Measurements from ENCODE around the gene ULK4.

ULK4 gene

DNA sequence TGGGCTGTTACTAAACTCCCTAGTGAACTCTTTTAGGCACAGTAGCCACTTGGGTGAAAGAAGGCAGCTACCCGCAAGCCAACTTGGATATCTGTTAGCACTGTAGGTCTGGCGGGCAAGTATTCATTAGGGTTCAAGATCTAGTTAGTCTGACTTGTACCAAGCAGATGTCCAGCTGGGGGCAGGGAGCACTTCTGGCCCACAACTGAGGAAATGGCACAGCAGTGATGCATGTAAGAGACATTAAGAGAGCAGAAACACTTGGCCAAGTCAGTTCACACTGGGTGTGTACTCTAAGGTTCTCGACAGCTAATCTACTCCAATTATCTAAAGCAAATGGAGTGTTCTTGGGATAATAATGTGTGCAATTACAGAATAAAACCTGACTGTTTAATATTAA, 630.9 kb downstream of the ULK4 start:
- no peak for DNase-seq

DNA sequence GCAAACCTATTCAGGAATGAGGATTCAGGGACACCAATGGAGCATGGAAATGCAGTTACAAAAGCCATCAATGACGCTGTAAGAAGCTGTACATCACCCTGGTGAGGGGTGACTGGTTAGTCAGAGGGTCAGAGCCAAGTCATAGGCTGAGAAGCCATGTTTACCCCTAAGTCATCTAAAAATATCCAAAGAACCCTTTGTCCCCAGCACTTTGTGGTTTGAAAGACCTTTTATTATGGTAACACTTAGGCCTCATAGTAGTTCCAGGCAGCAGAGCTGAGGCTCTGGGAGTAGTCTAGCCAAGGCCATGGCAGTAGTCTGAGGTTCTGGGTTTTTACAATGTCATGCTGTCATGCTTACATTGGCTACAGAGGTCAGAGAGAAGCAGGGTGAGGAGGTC, 631.4 kb downstream of the ULK4 start:
- DNase-seq, result no peak

DNA sequence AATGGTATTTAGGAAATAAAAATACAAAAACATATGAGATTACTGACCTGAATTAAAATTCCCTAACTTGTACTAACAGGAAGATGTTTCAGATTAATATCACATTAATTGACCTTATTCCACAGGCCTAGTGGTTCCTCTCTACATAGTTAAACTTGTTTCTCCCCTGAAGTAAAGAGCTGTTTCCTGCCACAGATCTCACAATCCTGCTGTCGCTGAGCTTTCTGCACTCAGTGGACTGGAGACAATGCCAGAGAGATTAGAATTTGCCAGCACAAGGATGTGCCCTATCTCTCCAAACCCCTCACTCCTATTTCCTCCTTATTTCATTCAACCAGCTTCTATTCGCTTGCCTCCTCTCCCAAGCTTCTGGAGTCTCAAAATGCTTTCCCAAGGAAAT, 632.0 kb downstream of the ULK4 start:
- DNase-seq, result no peak

DNA sequence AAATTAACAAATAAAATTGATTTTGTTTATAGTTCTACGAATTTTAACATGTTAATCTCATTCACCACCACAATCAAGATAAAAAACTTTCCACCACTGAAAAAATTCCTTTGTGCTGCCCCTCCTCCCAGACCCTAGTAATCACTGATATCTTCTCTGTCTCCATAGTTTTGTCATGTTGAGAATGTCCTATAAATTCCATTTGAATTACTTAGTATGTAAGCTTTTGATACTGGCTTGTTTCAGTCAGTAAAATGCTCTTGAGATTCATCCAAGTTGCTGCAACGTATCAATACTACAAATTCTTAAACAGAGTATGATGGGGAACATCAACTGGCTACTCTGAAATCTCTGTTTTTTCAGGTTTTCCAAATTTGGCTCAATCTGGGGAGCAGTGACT, 633.0 kb downstream of the ULK4 start:
- DNase-seq, result no peak

DNA sequence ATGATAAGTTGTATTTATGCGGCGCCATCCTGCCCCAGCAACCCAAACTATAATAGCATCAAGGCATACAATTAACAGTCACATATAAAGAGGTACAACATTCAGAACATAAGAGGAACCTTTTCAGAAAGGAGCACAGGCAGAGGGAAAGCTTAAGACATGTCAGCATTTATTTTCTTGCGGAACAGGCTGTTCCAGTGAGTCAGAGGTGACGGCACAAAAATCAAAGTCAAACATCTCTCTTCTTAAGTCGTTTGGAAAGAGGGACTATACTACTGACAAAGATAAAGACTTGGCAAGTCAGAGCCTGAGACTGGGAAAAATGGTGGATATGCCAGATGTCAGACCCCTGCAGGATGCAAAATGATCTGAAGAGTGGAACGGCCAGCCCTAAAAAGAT, 634.2 kb downstream of the ULK4 start:
- DNase-seq, result no peak

DNA sequence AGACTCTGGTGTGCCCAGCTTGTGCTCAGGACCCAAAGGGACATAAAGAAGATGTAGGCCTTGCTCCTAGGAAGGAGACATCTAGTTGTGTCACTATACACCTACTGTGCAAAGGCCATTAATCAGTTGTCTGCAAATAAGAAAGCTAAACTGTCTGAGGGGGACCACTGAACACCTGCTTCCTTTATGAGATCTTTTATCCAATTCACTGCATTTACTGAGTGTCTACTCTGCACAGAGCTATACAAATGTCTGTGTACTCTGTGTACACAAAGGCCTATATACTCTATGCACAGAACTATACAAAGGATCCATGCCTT, 637.8 kb downstream of the ULK4 start:
- DNase-seq, result no peak

DNA sequence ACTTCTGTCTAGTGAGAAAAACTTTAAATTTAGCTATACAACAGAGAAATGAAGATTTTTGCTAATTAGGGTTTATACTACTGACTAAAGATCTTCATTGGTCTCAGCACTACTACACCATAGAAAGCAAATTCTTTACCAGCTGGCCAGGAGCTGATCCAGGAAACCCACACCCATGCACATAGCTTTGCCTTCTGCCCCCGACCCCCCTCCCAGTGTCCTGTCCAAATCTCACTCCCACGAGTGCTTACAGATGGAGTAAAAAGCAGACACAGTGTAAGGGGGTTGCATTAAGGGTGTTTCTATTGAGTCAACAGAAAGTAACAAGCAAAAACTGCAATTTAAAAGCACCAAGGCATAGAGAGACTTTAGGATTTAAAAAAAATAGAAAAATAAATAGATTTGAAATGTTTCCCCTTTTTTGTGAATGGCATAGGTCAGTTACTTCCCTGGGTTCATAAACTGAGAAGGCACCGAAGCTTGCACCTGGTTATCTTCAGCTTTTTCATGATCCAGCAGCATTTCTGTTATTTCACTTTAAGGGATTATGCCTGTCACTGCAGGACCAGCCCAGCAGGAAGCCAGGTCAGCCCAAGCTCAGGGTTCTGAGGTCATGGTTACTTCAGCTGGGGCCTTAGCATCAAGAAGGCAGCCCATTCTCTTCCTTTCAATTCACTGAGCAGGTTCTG, 638.3 kb downstream of the ULK4 start:
- DNase-seq, result no peak

DNA sequence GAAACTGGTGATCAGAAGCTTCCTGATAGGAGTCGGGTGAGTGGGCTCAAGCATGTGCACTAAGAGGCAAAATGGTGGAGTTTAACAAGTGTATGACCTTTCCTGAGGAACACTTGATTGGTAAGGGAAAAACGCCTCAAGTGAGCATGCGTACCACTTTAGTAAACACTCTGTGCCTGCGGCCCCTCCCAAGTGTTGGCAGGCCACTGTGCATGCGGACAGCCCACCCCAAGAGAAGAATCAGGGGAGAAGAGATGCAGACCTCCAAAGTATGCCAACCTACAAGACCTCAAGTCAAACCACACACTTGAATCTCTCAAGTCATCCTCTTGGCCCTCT, 640.3 kb downstream of the ULK4 start:
- no peak for DNase-seq

DNA sequence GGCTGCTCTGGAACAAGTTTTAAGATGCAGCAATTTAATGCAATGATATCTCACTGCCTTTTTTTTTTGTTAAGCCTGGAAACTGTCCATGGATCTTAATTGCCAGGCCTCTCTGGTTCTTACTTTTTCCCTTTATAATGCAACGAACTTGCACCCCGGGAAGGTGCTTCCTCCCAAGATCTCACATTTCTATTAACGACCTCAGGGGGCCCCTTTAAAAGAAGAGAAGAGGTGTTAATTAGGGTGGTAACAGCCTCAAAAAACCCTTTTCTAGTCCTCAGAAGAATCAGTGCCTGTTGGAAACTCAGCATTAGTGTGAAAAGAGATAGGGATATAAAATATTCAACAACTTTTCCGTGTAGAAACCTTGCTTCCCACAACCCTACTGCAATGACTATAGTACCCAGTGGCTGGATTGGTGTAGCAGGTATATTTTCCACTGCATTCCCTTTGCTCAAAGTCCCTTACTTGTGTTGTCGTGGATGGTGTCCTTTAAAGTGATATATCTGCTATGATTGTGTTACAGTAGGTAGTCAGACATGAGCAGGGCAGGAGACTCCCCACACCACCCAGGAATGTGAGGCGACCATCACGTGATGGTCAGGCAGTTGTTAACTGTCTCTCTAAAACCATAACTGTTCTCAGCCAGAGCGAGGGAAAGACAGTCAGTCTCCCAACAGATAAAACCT, 640.8 kb downstream of the ULK4 start:
- DNase-seq, result no peak

DNA sequence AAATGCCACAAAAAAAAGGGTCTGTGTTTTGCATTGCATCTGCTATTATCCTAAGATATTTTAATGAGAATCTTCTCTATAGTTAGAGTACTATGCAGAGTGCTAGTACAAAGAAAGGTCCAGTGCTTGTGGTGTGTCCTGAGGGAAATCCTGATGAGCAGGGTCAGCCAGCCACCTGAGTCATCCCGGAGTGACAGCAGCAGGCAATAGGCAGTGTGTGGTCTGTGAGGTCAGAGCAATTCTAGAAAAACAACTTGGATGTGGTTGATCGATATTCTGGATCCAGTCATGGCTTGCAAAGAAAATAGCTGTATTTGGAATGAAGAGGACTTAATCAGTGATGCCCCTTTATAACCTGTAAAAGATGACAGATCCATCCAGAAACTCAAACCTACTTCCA, 643.4 kb downstream of the ULK4 start:
- no peak for DNase-seq

DNA sequence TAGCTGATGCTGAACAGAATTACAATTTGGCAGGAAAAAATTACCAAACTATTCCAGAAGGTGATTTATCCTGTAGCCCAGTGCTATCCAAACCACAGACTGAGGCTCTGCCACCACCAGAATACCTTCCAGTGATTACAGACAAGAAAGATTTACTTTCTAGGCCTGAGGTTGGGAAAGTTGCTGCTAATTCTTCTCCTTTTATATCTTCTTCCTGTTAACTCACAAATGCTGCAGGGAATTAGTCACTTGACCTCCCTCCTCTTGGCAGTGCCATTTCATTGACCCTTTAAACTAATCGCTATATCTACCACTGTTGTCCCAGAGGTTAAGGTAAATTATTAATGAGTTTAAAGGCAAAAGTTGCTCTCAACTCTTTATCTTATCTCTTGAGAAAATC, 644.2 kb downstream of the ULK4 start:
- DNase-seq, result no peak

DNA sequence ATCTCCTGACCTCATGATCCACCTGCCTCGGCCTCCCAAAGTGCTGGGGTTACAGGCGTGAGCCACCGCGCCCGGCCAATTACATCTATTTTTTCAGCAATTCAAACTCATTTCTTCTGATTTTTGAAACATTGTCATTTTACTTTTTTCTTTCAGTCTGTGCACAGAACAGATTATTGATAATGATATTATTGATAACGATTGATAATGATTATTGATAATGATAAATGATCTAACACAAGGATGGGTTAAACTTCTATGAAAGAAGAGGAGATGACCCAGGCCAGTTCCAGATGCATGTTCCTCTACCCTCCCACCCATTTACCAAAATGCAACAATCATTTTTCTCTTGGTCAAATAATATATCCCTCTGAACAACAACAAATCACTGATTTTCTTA, 644.6 kb downstream of the ULK4 start:
- DNase-seq, result no peak

DNA sequence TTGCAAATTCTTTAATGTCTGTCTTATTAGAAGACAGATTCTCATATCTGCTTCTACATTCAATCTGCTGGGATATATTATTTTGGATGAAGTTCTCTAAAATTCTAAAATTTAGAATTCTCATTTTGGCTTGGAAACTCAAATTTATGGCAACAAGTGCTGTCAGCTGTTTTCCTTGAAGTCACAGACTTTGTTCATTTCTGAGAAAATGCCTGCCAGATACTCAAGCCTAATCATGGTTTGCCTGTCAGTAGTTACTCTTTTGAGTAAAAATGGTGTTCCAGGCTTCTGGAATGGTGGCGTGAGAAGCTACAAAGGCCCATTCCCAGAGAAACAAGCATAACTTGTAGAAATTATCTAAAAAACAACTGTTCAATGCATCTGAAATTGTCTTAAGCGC, 646.8 kb downstream of the ULK4 start:
- no peak for DNase-seq

DNA sequence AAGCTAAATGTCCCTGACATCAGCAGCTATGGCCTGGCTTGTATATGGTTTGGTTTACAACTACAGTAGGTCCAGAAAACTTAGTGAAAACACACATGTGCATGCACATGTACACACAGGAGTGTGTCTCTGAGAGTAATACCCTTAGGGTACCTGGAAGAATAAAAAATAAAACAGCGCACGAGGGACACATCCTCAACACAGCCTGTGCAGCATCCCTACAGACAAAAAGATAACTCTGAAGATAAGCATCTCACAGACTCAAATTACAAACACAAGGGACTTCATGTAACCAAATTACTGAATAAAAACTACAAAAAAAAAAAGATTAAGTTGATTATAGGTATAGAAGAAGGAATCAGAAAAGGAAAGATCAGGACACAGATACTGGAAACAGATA, 653.8 kb downstream of the ULK4 start:
- no peak for DNase-seq

DNA sequence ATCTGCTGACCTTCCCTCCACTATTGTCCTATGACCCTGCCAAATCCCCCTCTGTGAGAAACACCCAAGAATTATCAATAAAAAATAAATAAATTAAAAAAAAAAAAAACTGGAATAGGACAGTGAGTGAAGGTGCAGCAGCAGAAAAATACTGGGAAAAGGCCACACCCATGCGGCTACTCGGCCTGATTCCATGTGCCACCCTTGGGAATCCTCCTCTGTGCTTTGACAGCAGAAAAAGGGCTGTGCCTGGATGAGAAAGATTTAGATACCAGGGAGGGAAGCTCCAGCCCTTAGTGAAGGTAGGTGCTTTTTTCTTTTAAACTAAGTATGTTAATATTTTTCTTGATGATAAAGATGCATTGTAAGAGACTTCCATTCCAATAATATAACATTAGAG, 654.8 kb downstream of the ULK4 start:
- no peak for DNase-seq

DNA sequence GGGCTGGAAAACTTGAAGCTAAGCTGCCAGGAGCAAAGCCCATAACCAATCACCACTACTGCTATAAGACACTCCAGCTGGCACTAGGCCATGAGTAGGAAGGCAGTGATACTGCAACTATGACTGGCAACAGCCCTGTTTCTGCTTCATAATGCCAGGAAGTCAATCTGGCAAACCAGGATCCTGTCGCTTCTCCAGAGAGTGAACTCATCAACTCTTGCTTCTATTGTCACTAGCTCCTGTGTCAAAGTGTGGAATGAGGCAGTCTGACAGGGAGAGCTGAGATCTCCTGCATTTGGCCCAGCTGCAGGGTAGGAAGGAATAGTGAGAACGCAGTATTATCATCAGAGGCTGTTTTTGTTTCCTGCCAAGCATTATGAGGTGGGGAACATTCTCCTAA, 657.3 kb downstream of the ULK4 start:
- no peak for DNase-seq

DNA sequence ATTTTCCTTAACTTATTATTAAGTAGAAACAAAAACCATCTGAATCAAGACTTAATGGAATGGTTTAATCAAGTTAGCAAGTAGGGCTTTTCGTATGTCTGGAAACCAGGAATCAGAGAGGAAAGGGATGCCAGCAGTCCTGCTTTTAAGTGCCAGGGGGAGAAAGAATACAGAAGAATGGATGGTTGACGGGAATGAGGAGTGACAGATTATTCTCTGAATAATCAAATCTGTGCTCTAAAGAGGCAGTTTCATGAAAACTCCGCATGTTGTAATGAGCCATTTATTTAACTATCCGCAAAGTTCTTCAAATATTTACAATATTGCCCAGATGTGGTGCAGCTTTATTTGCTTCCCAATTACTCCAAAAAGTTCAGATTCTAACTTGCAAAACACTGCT, 659.6 kb downstream of the ULK4 start:
- DNase-seq, result no peak

DNA sequence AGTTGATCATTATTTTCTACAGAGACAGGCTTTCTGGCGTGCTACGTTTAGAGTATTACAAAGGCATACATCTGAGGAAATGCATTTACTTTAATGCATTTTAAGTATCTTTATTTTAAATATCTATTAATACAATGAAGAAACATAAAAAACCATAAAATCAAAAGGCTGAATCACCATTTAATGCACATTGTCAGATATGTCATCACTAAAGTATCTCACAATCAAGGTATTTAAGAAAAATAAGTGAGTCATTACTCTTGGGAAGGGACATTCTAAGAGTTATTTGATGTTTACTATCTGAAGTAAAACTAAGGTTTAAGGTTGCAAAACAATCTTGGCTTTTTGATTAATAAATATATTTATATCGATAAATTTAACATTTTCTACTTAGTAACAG, 660.4 kb downstream of the ULK4 start:
- no peak for DNase-seq

DNA sequence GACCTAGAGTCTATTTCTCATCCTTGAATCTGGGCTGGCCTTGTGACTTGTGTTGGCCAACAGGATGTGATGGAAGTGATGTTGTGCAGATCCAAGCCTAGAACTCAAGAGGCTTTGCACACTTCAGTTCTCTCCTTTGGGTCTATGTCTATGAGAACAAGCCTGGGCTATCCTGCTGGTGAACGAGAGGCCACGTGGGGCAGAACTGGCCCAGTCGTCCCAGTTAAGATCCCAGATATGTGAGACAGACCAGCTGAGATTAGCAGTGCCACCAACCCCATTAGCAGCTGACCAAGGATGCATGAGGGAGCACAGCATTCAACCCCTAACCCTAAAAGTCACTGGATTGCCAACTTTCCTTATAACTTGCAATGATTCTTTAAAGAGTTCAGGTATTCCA, 662.9 kb downstream of the ULK4 start:
- no peak for DNase-seq

DNA sequence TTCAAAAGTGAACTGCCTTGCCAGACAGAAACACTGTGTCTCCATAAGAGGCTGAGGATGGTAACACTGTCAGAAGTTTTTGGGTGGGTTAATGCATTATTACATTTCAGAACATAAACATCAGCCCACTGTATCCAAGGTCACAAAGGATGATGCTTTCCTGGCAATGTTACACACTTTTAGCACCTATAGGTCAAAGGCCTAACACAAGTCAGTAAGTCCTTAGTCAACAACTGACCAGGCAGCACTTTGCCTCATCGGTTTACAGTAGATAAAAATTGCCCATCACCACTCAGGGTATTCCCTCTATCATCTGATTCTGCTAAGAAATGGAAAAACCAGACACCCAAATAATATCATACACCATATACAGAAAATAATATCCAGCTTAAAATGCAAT, 664.2 kb downstream of the ULK4 start:
- no peak for DNase-seq

DNA sequence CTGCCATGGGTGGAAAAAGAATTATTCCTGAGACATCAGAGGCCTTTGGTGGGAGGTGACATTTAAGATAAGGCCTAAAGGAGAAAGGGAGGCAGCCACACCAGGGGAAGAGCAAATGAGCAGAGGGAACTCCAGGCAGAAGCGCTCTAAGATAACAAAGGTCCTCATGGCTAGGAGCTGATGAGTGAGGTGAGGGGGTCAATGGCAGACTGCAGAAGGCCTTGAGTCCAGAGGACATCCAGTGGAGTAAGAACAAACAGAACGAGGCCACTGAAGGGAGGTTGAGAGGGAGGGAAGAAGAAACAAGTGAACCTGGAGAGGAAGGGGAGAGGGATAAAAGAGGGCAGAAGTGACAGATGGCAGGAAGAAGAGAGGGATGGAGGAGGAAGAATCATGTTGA, 665.3 kb downstream of the ULK4 start:
- DNase-seq, result no peak

DNA sequence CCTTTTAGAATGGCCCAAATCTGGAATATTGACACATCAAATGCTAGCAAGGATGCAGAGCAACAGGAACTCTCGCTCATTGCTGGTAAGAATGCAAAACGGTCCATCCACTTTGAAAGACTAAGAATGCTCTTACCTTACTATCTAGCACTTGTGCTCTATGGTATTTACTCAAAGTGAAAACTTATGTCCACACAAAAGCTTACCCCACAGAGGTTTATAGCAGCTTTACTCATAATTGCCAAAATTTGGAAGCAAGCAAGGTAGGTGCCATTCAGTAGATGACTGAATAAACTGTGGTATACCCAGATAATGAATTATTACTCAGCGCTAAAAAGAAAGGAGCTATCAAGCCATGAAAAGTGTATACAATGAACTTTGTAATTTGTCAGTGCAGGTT, 666.2 kb downstream of the ULK4 start:
- DNase-seq, result no peak

DNA sequence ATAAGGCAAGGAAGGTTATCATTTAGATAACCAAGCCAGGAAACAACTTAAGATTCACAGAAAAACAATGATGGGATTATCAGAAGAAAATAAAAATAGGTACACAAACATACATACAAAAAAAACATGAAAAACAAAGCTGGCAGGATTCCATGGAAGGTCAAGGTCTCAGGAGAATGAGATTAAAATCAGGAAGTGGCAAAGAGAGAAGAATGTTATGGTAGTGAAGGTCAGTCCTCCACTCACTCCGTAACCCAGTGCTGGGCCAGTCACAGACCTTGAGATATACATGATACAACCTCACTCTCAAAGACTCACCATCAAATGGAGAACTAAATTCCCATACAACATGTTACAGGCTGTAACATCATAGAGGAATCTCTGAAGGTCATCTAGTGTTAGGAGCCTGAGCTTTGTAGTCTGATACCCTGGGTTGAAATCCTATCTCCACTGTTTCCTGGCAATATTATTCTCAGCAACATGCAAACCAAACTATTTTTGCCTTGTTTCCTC, 668.7 kb downstream of the ULK4 start:
- DNase-seq, result no peak

DNA sequence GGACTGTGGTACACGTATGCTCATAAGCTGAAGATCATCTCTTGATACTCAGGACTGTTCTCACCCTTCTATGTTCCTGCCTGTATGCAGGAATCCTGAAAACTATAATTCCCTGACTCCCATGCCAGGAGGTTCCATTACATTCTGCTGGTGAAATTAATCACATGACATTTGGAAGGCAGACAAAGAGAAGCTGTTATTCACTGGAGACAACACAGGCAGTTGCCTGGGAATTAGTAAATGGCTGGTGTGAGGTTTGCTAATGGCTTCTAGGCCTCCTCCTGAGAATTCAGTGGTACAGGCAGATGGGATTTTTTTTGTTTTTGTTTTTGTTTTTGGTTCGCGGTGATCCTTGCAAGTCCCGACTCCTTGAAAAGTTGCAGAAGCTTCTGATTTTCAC, 671.2 kb downstream of the ULK4 start:
- no peak for DNase-seq

DNA sequence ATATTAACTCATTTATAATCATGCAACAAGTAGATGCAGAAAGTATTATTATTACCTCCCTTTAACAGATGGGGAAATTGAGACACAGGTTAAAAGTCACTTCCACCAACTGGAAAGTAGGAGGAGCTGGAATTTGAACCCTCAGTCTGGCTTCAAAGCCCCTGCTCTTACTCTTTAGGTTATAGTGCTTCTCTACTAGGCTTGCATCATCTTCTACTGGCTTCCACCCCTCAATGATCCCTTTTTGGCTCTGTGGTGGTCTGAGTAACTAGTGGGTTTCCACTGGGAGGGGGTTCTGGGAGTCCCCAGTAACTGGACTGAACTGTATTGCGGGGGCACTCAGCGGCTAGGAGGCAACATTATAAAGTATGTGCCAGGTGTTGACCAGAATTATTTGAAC, 671.6 kb downstream of the ULK4 start:
- DNase-seq, result no peak

Measured in 8988T (cell line).